GM23338 (cell line): Measurements from ENCODE around the gene MEN1. TPM values are rescaled to one million over a fixed set of nuclear protein-coding genes. Genes with fewer than 3 reads are reported as not detected.

Experiments
- ATAC-seq: fragments of 200-7000 bp; cut with Tn5 transposase; 3 replicates; pipeline ENCODE4 v1.9.1; 2020
- DNase-seq: peaks from one replicate; pipeline ENCODE4 v3.0.0-alpha.2; 2015; ENCODE audit warnings: low spot score
- H2AFZ ChIP-seq: fragments of 200-600 bp; sonication (generic); 2 replicates; pipeline ENCODE4 v1.8.0; 2016; ENCODE audit warnings: antibody characterized with exemption, mild to moderate bottlenecking, moderate library complexity
- H3F3A ChIP-seq: fragments of 200-600 bp; sonication (generic); replicated peaks from 2 replicates; pipeline ENCODE4 v1.8.0; 2017; ENCODE audit warnings: antibody characterized with exemption, mixed run types, low read depth
- H3K27ac ChIP-seq: fragments of 200-600 bp; sonication (generic); 2 replicates; pipeline ENCODE4 v1.6.1; 2016; ENCODE audit warnings: low read depth
- H3K27me3 ChIP-seq: fragments of 200-600 bp; sonication (generic); 2 replicates; pipeline ENCODE4 v1.8.0; 2016; ENCODE audit warnings: mild to moderate bottlenecking, mixed run types, moderate library complexity; ENCODE audit not compliant: insufficient read depth
- H3K36me3 ChIP-seq: fragments of 200-600 bp; sonication (generic); 2 replicates; pipeline ENCODE4 v1.8.0; 2016; ENCODE audit warnings: mild to moderate bottlenecking; ENCODE audit not compliant: insufficient read depth
- H3K4me1 ChIP-seq: fragments of 200-600 bp; sonication (generic); 2 replicates; pipeline ENCODE4 v1.8.0; 2016; ENCODE audit warnings: mild to moderate bottlenecking, moderate library complexity; ENCODE audit not compliant: insufficient read depth
- H3K4me2 ChIP-seq: fragments of 200-600 bp; sonication (generic); 2 replicates; pipeline ENCODE4 v1.7.1; 2017; ENCODE audit warnings: mixed run types
- H3K4me3 ChIP-seq: fragments of 200-600 bp; sonication (generic); 2 replicates; pipeline ENCODE4 v1.6.1; 2016; ENCODE audit warnings: mixed run types
- H3K79me2 ChIP-seq: fragments of 200-600 bp; sonication (generic); replicated peaks from 2 replicates; pipeline ENCODE4 v1.8.0; 2017; ENCODE audit warnings: mild to moderate bottlenecking; ENCODE audit not compliant: insufficient read depth
- H3K9me2 ChIP-seq: fragments of 200-600 bp; sonication (generic); 2 replicates; pipeline ENCODE4 v1.8.0; 2017; ENCODE audit not compliant: insufficient read depth
- H4K20me1 ChIP-seq: fragments of 200-600 bp; sonication (generic); replicated peaks from 2 replicates; pipeline ENCODE4 v1.8.0; 2017; ENCODE audit warnings: mild to moderate bottlenecking; ENCODE audit not compliant: insufficient read depth
- H3K27ac Mint-ChIP-seq: 2 replicates; pipeline ENCODE4 v1.8.0; 2020; ENCODE audit warnings: inconsistent platforms, mild to moderate bottlenecking, moderate library complexity, mixed read lengths
- H3K27me3 Mint-ChIP-seq: 3 replicates; pipeline ENCODE4 v1.8.0; 2022; ENCODE audit warnings: low read depth, mild to moderate bottlenecking, moderate library complexity, mixed read lengths, inconsistent platforms; ENCODE audit not compliant: insufficient read depth, poor library complexity
- H3K36me3 Mint-ChIP-seq: 3 replicates; pipeline ENCODE4 v1.8.0; 2021; ENCODE audit warnings: low read depth, mild to moderate bottlenecking, inconsistent platforms, moderate library complexity, mixed read lengths
- H3K4me1 Mint-ChIP-seq: 3 replicates; pipeline ENCODE4 v1.8.0; 2020; ENCODE audit warnings: mild to moderate bottlenecking, inconsistent platforms, mixed read lengths
- H3K4me3 Mint-ChIP-seq: 3 replicates; pipeline ENCODE4 v1.8.0; 2021; ENCODE audit warnings: moderate library complexity, mild to moderate bottlenecking, inconsistent platforms, mixed read lengths
- H3K9me3 Mint-ChIP-seq: 3 replicates; pipeline ENCODE4 v1.8.0; 2020; ENCODE audit warnings: moderate library complexity, mild to moderate bottlenecking, inconsistent platforms, mixed read lengths
- CREB1 ChIP-seq: fragments of 250-450 bp; sonication (Bioruptor Pico); IDR thresholded peaks from 2 replicates; pipeline ENCODE4 v1.5.0; 2020; ENCODE audit warnings: low read depth, mild to moderate bottlenecking, moderate library complexity
- CTCF ChIP-seq, 2 experiments: fragments of 200-600 bp in 1 of 2; sonication (generic) in 1 of 2; conservative IDR thresholded peaks; 2 replicates each; pipeline versions ENCODE4 v1.5.1 to v1.6.1; 2016 to 2017; ENCODE audit warnings: antibody characterized with exemption in 2 of 2, low read depth in 2 of 2, mild to moderate bottlenecking in 2 of 2, moderate library complexity in 1 of 2
- EZH2 ChIP-seq: fragments of 200-600 bp; sonication (generic); IDR thresholded peaks from one replicate; pipeline ENCODE4 v1.8.0; 2017; ENCODE audit warnings: antibody characterized with exemption, mild to moderate bottlenecking, low read depth; ENCODE audit not compliant: unreplicated experiment
- EZH2phosphoT487 ChIP-seq: fragments of 200-600 bp; sonication (generic); IDR thresholded peaks from one replicate; pipeline ENCODE4 v1.8.1; 2018; ENCODE audit warnings: antibody characterized with exemption; ENCODE audit not compliant: unreplicated experiment
- JUNB ChIP-seq: IDR thresholded peaks from one replicate; pipeline ENCODE4 v1.6.1; 2016; ENCODE audit warnings: antibody characterized with exemption; ENCODE audit not compliant: unreplicated experiment
- NANOG ChIP-seq: IDR thresholded peaks from 2 replicates; pipeline ENCODE4 v1.6.1; 2016; ENCODE audit warnings: antibody characterized with exemption, borderline replicate concordance
- POLR2AphosphoS5 ChIP-seq: IDR thresholded peaks from 2 replicates; pipeline ENCODE4 v1.6.1; 2016; ENCODE audit warnings: antibody characterized with exemption, low read depth
- REST ChIP-seq: IDR thresholded peaks from one replicate; pipeline ENCODE4 v1.6.1; 2018; ENCODE audit warnings: antibody characterized with exemption; ENCODE audit not compliant: unreplicated experiment
- STAT1 ChIP-seq: IDR thresholded peaks from one replicate; pipeline ENCODE4 v1.6.1; 2016; ENCODE audit warnings: antibody characterized with exemption; ENCODE audit not compliant: unreplicated experiment
- ZNF114 ChIP-seq: fragments of 250-450 bp; sonication (Bioruptor Pico); IDR thresholded peaks from 2 replicates; pipeline ENCODE4 v1.5.0; 2020; ENCODE audit warnings: mild to moderate bottlenecking, moderate library complexity
- ZNF331 ChIP-seq: fragments of 250-450 bp; sonication (Bioruptor Pico); IDR thresholded peaks from 2 replicates; pipeline ENCODE4 v1.5.0; 2020; ENCODE audit warnings: low read depth, mild to moderate bottlenecking, moderate library complexity
- ZNF462 ChIP-seq: fragments of 250-450 bp; sonication (Bioruptor Pico); IDR thresholded peaks from 2 replicates; pipeline ENCODE4 v1.5.0; 2020; ENCODE audit warnings: mild to moderate bottlenecking, moderate library complexity
- polyA plus RNA-seq: library from polyadenylated mRNA; unstranded; fragments of >200 nt; fragmentation: Nextera tagmentation; extraction: Ambion mirVana; gene quantifications from 2 replicates; pipeline ENCODE4 v1.2.1, GENCODE V29; 2016
- total RNA-seq: library from RNA; depleted of rRNA; stranded (reverse); fragments of >200 nt; shearing (Covaris generic); gene quantifications from 2 replicates; pipeline ENCODE4 v1.2.3, GENCODE V29; 2014
- TF ChIP-seq, protein P1 (sequence below): IDR thresholded peaks from 2 replicates; pipeline ENCODE4 v1.6.1; 2016; ENCODE audit warnings: antibody characterized with exemption

The MEN1 gene
- total and polyA plus RNA-seq, 2 experiments from 2014 or later = 31.6 to 45.2 TPM

DNA sequence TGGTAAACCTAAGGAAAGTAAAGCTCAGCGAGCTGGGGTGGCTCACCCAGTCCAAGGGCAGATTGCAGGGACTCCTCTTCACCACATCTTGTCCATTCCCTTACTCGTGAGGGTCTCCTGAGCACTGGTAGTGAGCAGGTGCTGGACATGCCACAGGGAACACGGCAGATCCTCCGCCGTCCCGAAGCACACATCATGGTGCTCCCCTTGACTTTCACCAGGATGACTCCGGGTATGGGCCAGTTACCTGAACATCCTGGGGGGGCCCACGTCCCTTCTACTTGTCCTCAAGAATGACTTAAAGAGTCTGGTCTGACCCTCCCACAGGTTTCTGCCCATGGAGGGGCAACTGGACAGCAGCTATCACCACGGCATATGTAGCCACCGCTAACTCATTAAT lies 24.0 kb downstream of the MEN1 start:
- no peak overlapping the region for H3K4me3 ChIP-seq
- H3K36me3 ChIP-seq = no peaks in the 10 kb centered on the region
- no peak for TF ChIP-seq CREB1 (CRISPR knock-in tag)
- no peak for TF ChIP-seq ZNF462
- TF ChIP-seq ZNF114 (CRISPR knock-in tag) = no peak
- TF ChIP-seq CTCF (conservative IDR thresholded peaks at IDR 0.05; ENCODE audit: low read depth in 2 of 2) = no peak
- TF ChIP-seq REST = no peak
- no peak for TF ChIP-seq NANOG
- TF ChIP-seq, protein P1, sequence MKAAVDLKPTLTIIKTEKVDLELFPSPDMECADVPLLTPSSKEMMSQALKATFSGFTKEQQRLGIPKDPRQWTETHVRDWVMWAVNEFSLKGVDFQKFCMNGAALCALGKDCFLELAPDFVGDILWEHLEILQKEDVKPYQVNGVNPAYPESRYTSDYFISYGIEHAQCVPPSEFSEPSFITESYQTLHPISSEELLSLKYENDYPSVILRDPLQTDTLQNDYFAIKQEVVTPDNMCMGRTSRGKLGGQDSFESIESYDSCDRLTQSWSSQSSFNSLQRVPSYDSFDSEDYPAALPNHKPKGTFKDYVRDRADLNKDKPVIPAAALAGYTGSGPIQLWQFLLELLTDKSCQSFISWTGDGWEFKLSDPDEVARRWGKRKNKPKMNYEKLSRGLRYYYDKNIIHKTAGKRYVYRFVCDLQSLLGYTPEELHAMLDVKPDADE = no peak
- no peak for TF ChIP-seq JUNB
- TF ChIP-seq EZH2 = no peak
- TF ChIP-seq EZH2phosphoT487 = no peak
- no peak for TF ChIP-seq ZNF331 (CRISPR knock-in tag)
- TF ChIP-seq POLR2AphosphoS5 = no peak
- TF ChIP-seq STAT1 = no peak
- H3K27ac ChIP-seq = no peak overlapping the region
- Mint-ChIP-seq H3K9me3 (no peaks in the 10 kb centered on the region), H3K27me3 (peaks cover 7% of the 10 kb centered on the region), H3K36me3 (no peaks in the 10 kb centered on the region), H3K27ac (no peak overlapping the region), H3K4me1 (peaks cover 4% of the 10 kb centered on the region; the same call in 2 of the 3 replicates), H3K4me3 (no peak overlapping the region)
- ATAC-seq = no peak
- no peak overlapping the region for H2AFZ ChIP-seq
- H4K20me1 ChIP-seq = no peaks in the 10 kb centered on the region
- no peaks in the 10 kb centered on the region for H3K9me2 ChIP-seq
- H3K79me2 ChIP-seq = no peaks in the 10 kb centered on the region
- H3K4me2 ChIP-seq = no peak overlapping the region
- no peak for DNase-seq
- H3F3A ChIP-seq = no peaks in the 10 kb centered on the region
- 0 out of 2 replicates have a peak, but pooled peaks cover 2% of the 10 kb centered on the region for H3K4me1 ChIP-seq
- no peaks in the 10 kb centered on the region for H3K27me3 ChIP-seq
